ENCODE results near the gene ZSCAN31. TPM values are rescaled to one million over a fixed set of nuclear protein-coding genes. Genes with fewer than 3 reads are reported as not detected.

Gene ZSCAN31
- total and polyA plus RNA-seq, 9 of the 15 experiments (the other 6 are each of a cell fraction or from before 2014, with no cell fraction given), result 3.9 to 12.1 (median 7.0) TPM

DNA sequence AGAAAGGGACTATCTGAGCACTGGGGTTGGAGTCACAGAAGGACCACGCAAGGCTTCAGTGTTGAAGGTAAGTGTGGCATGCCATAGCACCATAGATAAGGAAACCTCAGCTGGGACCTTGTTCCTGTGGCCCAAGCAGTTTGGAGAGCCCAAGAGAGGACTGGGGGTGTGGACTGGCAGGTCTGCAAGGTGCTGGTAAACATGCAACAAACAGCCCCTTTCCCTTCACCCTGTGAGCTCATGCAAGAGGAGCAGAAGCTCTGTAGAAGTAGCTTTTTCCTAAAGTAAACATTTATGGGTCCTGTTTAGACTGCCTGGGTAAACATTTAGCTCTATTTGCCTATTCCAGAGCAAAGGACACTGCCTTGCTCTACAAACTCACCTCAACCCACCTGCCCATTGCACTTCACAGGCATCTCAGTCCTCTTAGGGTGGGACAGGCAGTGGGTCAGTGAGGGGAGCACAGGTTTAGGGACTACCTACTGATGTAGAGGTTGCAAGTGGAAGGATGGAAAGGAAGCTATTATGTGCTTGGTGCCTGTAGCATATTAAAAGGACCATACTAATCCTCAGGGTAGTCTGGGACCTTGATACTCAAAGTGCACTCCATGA is 12.0 kb downstream of the ZSCAN31 start:
- Histone ChIP-seq H3K9ac (ENCODE audit: insufficient read depth in 1 of 2, low read depth in 2 of 2, low read length in 2 of 2) (no peak overlapping the region), H3K27ac (ENCODE audit: extremely low read depth, low read depth, low read length) (no peak overlapping the region), H2AFZ (ENCODE audit: low read depth, low read length) (no peak overlapping the region), H3K4me3 (no peak overlapping the region), H3K36me3 (ENCODE audit: control insufficient read depth, insufficient read depth, low read length) (peaks cover 16% of the 10 kb centered on the region), H3K27me3 (ENCODE audit: control insufficient read depth in 2 of 2, insufficient read depth in 2 of 2, low read length in 2 of 2) (no peaks in the 10 kb centered on the region), H3K4me1 (replicated peaks in 1 of 2; ENCODE audit: control insufficient read depth in 2 of 2, insufficient read depth in 2 of 2, low read length in 2 of 2) (no peaks in the 10 kb centered on the region), H4K20me1 (replicated peaks; ENCODE audit: control insufficient read depth, insufficient read depth, low read length) (no peaks in the 10 kb centered on the region), H3K9me3 (replicated peaks; ENCODE audit: control insufficient read depth, insufficient read depth, low read depth, low read length) (peaks cover 12% of the 10 kb centered on the region), H3K9me1 (ENCODE audit: control insufficient read depth, insufficient read depth, low read length) (no peaks in the 10 kb centered on the region), H3K4me2 (ENCODE audit: insufficient read depth, low read length) (no peak overlapping the region), H3K79me2 (ENCODE audit: control insufficient read depth, insufficient read depth, low read length) (no peaks in the 10 kb centered on the region)
- POLR2A ChIA-PET, result interaction anchor here (0.9 to 4.4 kb wide), 3 partner anchors 10 to 26 kb away, joined by 3 to 53 read pairs (median 3); partner anchors contain the start of genes ZKSCAN3 and ZSCAN31
- in situ Hi-C loops (cut with MboI), result no loop called here
- no peak for FAIRE-seq
- intact Hi-C loops (cut with micrococcal nuclease), result no loop called here
- no TSS peak for BruUV-seq (replicated peaks)
- 73% methylated on average over 1 of the region's 1 CpG for WGBS (ENCODE audit: insufficient coverage, low coverage, missing lambda C conversion rate)
- no peak for TF ChIP-seq ZFP36 (IDR thresholded peaks at IDR 0.05; ENCODE audit: low read depth, low read length, partially characterized antibody)
- TF ChIP-seq NELFE (IDR thresholded peaks at IDR 0.05; ENCODE audit: insufficient read depth, insufficient read length), result no peak
- TF ChIP-seq ZNF184 (CRISPR knock-in tag; IDR thresholded peaks at IDR 0.05), result no peak
- no peak for TF ChIP-seq DNMT1 (IDR thresholded peaks at IDR 0.05)
- no peak for TF ChIP-seq XRCC5 (IDR thresholded peaks at IDR 0.05; ENCODE audit: low read depth, low read length)
- TF ChIP-seq ZNF24 (IDR thresholded peaks at IDR 0.05), result no peak
- no peak for TF ChIP-seq HDAC2 (IDR thresholded peaks at IDR 0.05)
- TF ChIP-seq, protein P1, sequence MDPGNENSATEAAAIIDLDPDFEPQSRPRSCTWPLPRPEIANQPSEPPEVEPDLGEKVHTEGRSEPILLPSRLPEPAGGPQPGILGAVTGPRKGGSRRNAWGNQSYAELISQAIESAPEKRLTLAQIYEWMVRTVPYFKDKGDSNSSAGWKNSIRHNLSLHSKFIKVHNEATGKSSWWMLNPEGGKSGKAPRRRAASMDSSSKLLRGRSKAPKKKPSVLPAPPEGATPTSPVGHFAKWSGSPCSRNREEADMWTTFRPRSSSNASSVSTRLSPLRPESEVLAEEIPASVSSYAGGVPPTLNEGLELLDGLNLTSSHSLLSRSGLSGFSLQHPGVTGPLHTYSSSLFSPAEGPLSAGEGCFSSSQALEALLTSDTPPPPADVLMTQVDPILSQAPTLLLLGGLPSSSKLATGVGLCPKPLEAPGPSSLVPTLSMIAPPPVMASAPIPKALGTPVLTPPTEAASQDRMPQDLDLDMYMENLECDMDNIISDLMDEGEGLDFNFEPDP (CRISPR knock-in tag; IDR thresholded peaks at IDR 0.05), result no peak
- TF ChIP-seq NFE2L1 (tag; IDR thresholded peaks at IDR 0.05; ENCODE audit: borderline replicate concordance, low read depth), result no peak
- TF ChIP-seq ZNF212 (CRISPR knock-in tag; IDR thresholded peaks at IDR 0.05), result no peak
- ATAC-seq, result no peak
- CTCF ChIA-PET (ENCODE audit: low intra/inter-chr PET ratio), result no interaction called here
- no peak for DNase-seq (ENCODE audit: extremely low read depth in 1 of 4, low spot score in 3 of 4)

Data from K562 (cell line).